Endothelial cell (in vitro differentiated cells): ENCODE measurements around the gene FARP1. TPM values are rescaled to one million over a fixed set of nuclear protein-coding genes. Genes with fewer than 3 reads are reported as not detected.

Experiments
- DNase-seq: peaks from one replicate; pipeline ENCODE4 v3.0.0; 2021; ENCODE audit warnings: low spot score
- H3K27ac Mint-ChIP-seq: one replicate; pipeline ENCODE4 v1.8.0; 2021; ENCODE audit warnings: mixed read lengths, inconsistent platforms; ENCODE audit not compliant: unreplicated experiment
- H3K27me3 Mint-ChIP-seq: one replicate; pipeline ENCODE4 v1.8.0; 2021; ENCODE audit warnings: mild to moderate bottlenecking, moderate library complexity, mixed read lengths, inconsistent platforms; ENCODE audit not compliant: unreplicated experiment
- H3K36me3 Mint-ChIP-seq: one replicate; pipeline ENCODE4 v1.8.0; 2021; ENCODE audit warnings: mild to moderate bottlenecking, low read depth, mixed read lengths, inconsistent platforms; ENCODE audit not compliant: unreplicated experiment
- H3K4me1 Mint-ChIP-seq: one replicate; pipeline ENCODE4 v1.8.0; 2021; ENCODE audit warnings: mild to moderate bottlenecking, mixed read lengths, inconsistent platforms; ENCODE audit not compliant: unreplicated experiment
- H3K4me3 Mint-ChIP-seq: one replicate; pipeline ENCODE4 v1.8.0; 2021; ENCODE audit warnings: mild to moderate bottlenecking, mixed read lengths, inconsistent platforms; ENCODE audit not compliant: unreplicated experiment
- H3K9me3 Mint-ChIP-seq: one replicate; pipeline ENCODE4 v1.8.0; 2021; ENCODE audit warnings: mixed read lengths, inconsistent platforms; ENCODE audit not compliant: unreplicated experiment
- CTCF ChIP-seq: fragments of 200-600 bp; sonication (generic); IDR thresholded peaks from one replicate; pipeline ENCODE4 v1.5.0; 2021; ENCODE audit warnings: antibody characterized with exemption; ENCODE audit not compliant: unreplicated experiment
- total RNA-seq: library from RNA; stranded (reverse); fragmentation: NEBNext Ultra II Directional; extraction: Animal tissue kit (Norgen Biotek cat#: 25700); gene quantifications from one replicate; pipeline ENCODE4 v1.2.1, GENCODE V29; 2021; ENCODE audit not compliant: unreplicated experiment

The FARP1 gene
- total RNA-seq, 1 donor from 2014 or later: 167 TPM

- Mint-ChIP-seq H3K36me3 (peaks cover 22% of the 10 kb centered on the region), H3K4me1 (peaks cover 5% of the 10 kb centered on the region), H3K4me3 (no peak overlapping the region), H3K9me3 (no peaks in the 10 kb centered on the region), H3K27ac (no peak overlapping the region), H3K27me3 (peaks cover 6% of the 10 kb centered on the region)
- no peak for DNase-seq
- TF ChIP-seq CTCF: no peak
These were observed 234.9 kb downstream of the FARP1 start for GRCh38 chr13:98377635-98378378.

GRCh38 chr13:98384739-98385138, 241.8 kb downstream of the FARP1 start:
- TF ChIP-seq CTCF: no peak
- H3K27me3 Mint-ChIP-seq: peaks cover 3% of the 10 kb centered on the region
- no peak overlapping the region for H3K27ac Mint-ChIP-seq
- peaks cover 9% of the 10 kb centered on the region for H3K4me1 Mint-ChIP-seq
- DNase-seq: no peak
- no peak overlapping the region for H3K4me3 Mint-ChIP-seq
- peaks cover 17% of the 10 kb centered on the region for H3K36me3 Mint-ChIP-seq
- no peaks in the 10 kb centered on the region for H3K9me3 Mint-ChIP-seq

GRCh38 chr13:98385606-98386005, 242.7 kb downstream of the FARP1 start:
- Mint-ChIP-seq H3K27ac (no peak overlapping the region), H3K4me1 (peaks cover 9% of the 10 kb centered on the region), H3K36me3 (peaks cover 22% of the 10 kb centered on the region), H3K27me3 (peaks cover 3% of the 10 kb centered on the region), H3K9me3 (no peaks in the 10 kb centered on the region), H3K4me3 (no peak overlapping the region)
- no peak for DNase-seq
- no peak for TF ChIP-seq CTCF

- Mint-ChIP-seq H3K4me3 (no peak overlapping the region), H3K9me3 (no peaks in the 10 kb centered on the region), H3K36me3 (peaks cover 25% of the 10 kb centered on the region), H3K4me1 (peaks cover 9% of the 10 kb centered on the region), H3K27ac (no peak overlapping the region), H3K27me3 (no peaks in the 10 kb centered on the region)
- DNase-seq: no peak
- TF ChIP-seq CTCF: no peak
These were observed 243.7 kb downstream of the FARP1 start for GRCh38 chr13:98386637-98387036.

- Mint-ChIP-seq H3K4me1 (peaks cover 9% of the 10 kb centered on the region), H3K27ac (no peak overlapping the region), H3K4me3 (no peak overlapping the region), H3K36me3 (peaks cover 28% of the 10 kb centered on the region), H3K9me3 (no peaks in the 10 kb centered on the region), H3K27me3 (no peaks in the 10 kb centered on the region)
- TF ChIP-seq CTCF: no peak
- no peak for DNase-seq
These were observed 246.4 kb downstream of the FARP1 start for GRCh38 chr13:98389319-98389718.
